B cell (primary cell): Measurements from ENCODE around the gene MRC2. TPM values are rescaled to one million over a fixed set of nuclear protein-coding genes. Genes with fewer than 3 reads are reported as not detected.

Experiments
- ATAC-seq: fragments of 200-7000 bp; cut with Tn5 transposase; one replicate; pipeline ENCODE4 v1.10.0; 2021; ENCODE audit warnings: low read depth, mild to moderate bottlenecking, moderate number of reproducible peaks, moderate library complexity
- CTCF ChIA-PET: fragments of 350-600 bp; sonication (Branson Sonifier 250); formaldehyde crosslinking; loops from one replicate; lab custom pipeline; 2021; ENCODE audit warnings: antibody characterized with exemption, inconsistent platforms; lab: Charles Lee
- POLR2A ChIA-PET: fragments of 350-600 bp; sonication (Branson Sonifier 250); formaldehyde crosslinking; loops from one replicate; lab custom pipeline; 2021; ENCODE audit warnings: antibody characterized with exemption; lab: Charles Lee
- DNase-seq: peaks from one replicate; pipeline ENCODE4 v3.0.0; 2013
- H2AFZ ChIP-seq: 2 replicates; pipeline ENCODE4 v1.6.1; 2012; ENCODE audit warnings: mild to moderate bottlenecking, low read depth, low read length; ENCODE audit not compliant: insufficient read depth, poor library complexity, severe bottlenecking
- H3K27ac ChIP-seq, 2 donors: 1 replicate in 1 of 2; 2 replicates in 1 of 2; pipeline ENCODE4 v1.5.1; 2012 to 2013; ENCODE audit warnings: low read length in 2 of 2, mild to moderate bottlenecking in 2 of 2, moderate library complexity in 1 of 2
- H3K27me3 ChIP-seq, 4 experiments: fragments of 200-600 bp in 1 of 4; sonication (generic) in 1 of 4; replicated peaks in 1 of 4; 1 replicate in 2 of 4; 2 replicates in 2 of 4; pipeline versions ENCODE4 v1.6.1 to v1.7.0; 2013 to 2016; ENCODE audit warnings: low read length in 3 of 4, mild to moderate bottlenecking in 2 of 4, mixed read lengths in 1 of 4, moderate library complexity in 1 of 4; ENCODE audit not compliant: insufficient read depth in 4 of 4, control insufficient read depth in 3 of 4; ENCODE audit errors: control extremely low read depth in 1 of 4
- H3K36me3 ChIP-seq, 2 experiments: replicated peaks in 1 of 2; 1 replicate in 1 of 2; 2 replicates in 1 of 2; pipeline versions ENCODE4 v1.6.1 to v1.7.1; 2013; ENCODE audit warnings: low read length in 1 of 2; ENCODE audit not compliant: insufficient read depth in 2 of 2, control insufficient read depth in 1 of 2; ENCODE audit errors: control extremely low read depth in 1 of 2, extremely low read depth in 1 of 2
- H3K4me1 ChIP-seq, 2 donors: fragments of 200-600 bp in 1 of 2; sonication (generic) in 1 of 2; 1 replicate in 1 of 2; 2 replicates in 1 of 2; pipeline versions ENCODE4 v1.5.1 to v1.6.1; 2013 to 2017; ENCODE audit warnings: low read length in 2 of 2; ENCODE audit not compliant: control insufficient read depth in 2 of 2, insufficient read depth in 2 of 2
- H3K4me2 ChIP-seq: replicated peaks from 2 replicates; pipeline ENCODE3; 2012; ENCODE audit warnings: mild to moderate bottlenecking, low read depth, low read length; ENCODE audit not compliant: poor library complexity, severe bottlenecking
- H3K4me3 ChIP-seq, 5 experiments: fragments of 200-600 bp in 1 of 5; sonication (generic) in 1 of 5; 1 replicate in 3 of 5; 2 replicates in 2 of 5; pipeline versions ENCODE4 v1.5.1 to v1.7.0; 2011 to 2016; ENCODE audit warnings: low read length in 4 of 5, mild to moderate bottlenecking in 4 of 5, low read depth in 2 of 5, control low read depth in 1 of 5, moderate library complexity in 1 of 5; ENCODE audit not compliant: insufficient read depth in 1 of 5; ENCODE audit errors: control extremely low read depth in 1 of 5, extremely low read depth in 1 of 5
- H3K79me2 ChIP-seq: fragments of 200-600 bp; sonication (generic); one replicate; pipeline ENCODE4 v1.6.0; 2016; ENCODE audit warnings: low read length; ENCODE audit not compliant: control insufficient read depth, insufficient read depth
- H3K9ac ChIP-seq: fragments of 200-600 bp; sonication (generic); 2 replicates; pipeline ENCODE4 v1.6.1; 2017; ENCODE audit warnings: mild to moderate bottlenecking, low read length, moderate library complexity
- H3K9me3 ChIP-seq, 3 donors: one replicate each; pipeline versions ENCODE4 v1.6.1 to v1.7.1; 2013; ENCODE audit warnings: low read length in 2 of 3; ENCODE audit not compliant: control insufficient read depth in 2 of 3, insufficient read depth in 1 of 3; ENCODE audit errors: control extremely low read depth in 1 of 3
- H4K20me1 ChIP-seq: 2 replicates; pipeline ENCODE4 v1.6.0; 2012; ENCODE audit warnings: mild to moderate bottlenecking, low read length; ENCODE audit not compliant: insufficient read depth, control insufficient read depth, poor library complexity, severe bottlenecking
- H3K27ac Mint-ChIP-seq: one replicate; pipeline ENCODE4 v1.8.0; 2021; ENCODE audit warnings: mixed read lengths
- H3K27me3 Mint-ChIP-seq: one replicate; pipeline ENCODE4 v1.8.0; 2021; ENCODE audit warnings: mixed read lengths
- H3K4me1 Mint-ChIP-seq: one replicate; pipeline ENCODE4 v1.8.0; 2021; ENCODE audit warnings: mixed read lengths
- H3K4me3 Mint-ChIP-seq: one replicate; pipeline ENCODE4 v1.8.0; 2021; ENCODE audit warnings: mixed read lengths
- H3K9me3 Mint-ChIP-seq: one replicate; pipeline ENCODE4 v1.8.0; 2022; ENCODE audit warnings: mixed read lengths; ENCODE audit not compliant: insufficient read depth
- EZH2 ChIP-seq: IDR thresholded peaks from 2 replicates; pipeline ENCODE4 v1.6.1; 2012; ENCODE audit warnings: borderline replicate concordance, low read depth, mild to moderate bottlenecking, moderate library complexity, low read length; ENCODE audit not compliant: insufficient read depth, poor library complexity, severe bottlenecking
- WGBS: methylation state at CpG from one replicate; pipeline ENCODE4 v1.1.5; 2013; ENCODE audit warnings: missing lambda C conversion rate; ENCODE audit not compliant: insufficient coverage; 5-methylcytosine and 5-hydroxymethylcytosine counted together
- intact Hi-C: fragments of 100-400 bp; cut with micrococcal nuclease; formaldehyde crosslinking; loops from one replicate; pipeline ENCODE4 v1.10.0; 2022
- polyA plus RNA-seq: library from polyadenylated mRNA; depleted of rRNA; stranded (reverse); fragments of >200 nt; gene quantifications from 2 replicates; pipeline ENCODE4 v1.2.3, GENCODE V29; 2012
- total RNA-seq, 2 donors: library from RNA; stranded (reverse); fragments of 120-200 nt in 1 of 2; gene quantifications; 1 replicate in 1 of 2; 2 replicates in 1 of 2; pipeline versions ENCODE4 v1.2.3 to v1.2.4, GENCODE V29; 2013 to 2022
- TF ChIP-seq, protein P1 (sequence below): fragments of 200-600 bp; IDR thresholded peaks from one replicate; pipeline ENCODE4 v1.8.0; 2022; ENCODE audit warnings: antibody characterized with exemption, mild to moderate bottlenecking

Gene MRC2
- total and polyA plus RNA-seq, 2 donors (not counting 1 experiment from before 2014, with no cell fraction given): 0.09 to 0.34 TPM

DNA sequence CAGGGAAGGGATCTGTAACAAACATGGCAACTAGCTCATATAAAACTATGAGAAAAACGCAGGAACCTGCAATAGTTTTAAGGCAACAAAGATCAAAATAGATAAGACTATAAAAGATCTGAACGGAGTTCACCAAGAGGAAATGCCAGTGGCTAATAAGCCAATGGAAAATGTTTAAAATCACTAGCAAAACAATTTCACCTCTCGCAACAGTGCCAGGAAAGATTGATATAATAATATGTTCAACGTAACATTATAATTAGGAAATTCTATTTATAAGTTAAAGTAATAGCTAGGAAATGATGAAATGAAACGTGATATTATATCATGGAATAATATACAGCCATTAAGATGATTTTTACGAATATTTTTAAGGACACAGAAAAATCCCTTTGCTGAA, 16.0 kb downstream of the MRC2 start:
- Histone ChIP-seq H3K4me1 (no peaks in the 10 kb centered on the region), H2AFZ (no peak overlapping the region), H3K27ac (no peak overlapping the region), H3K9me3 (no peaks in the 10 kb centered on the region), H3K27me3 (peaks cover 0 to 2% (median 0%) of the 10 kb centered on the region in 4 experiments), H3K9ac (no peak overlapping the region), H3K36me3 (no peaks in the 10 kb centered on the region), H3K4me3 (no peak overlapping the region), H4K20me1 (no peaks in the 10 kb centered on the region), H3K79me2 (no peaks in the 10 kb centered on the region), H3K4me2 (no peak overlapping the region)
- DNase-seq (no peak), ATAC-seq (no peak)
- Mint-ChIP-seq H3K27ac (no peak overlapping the region), H3K4me1 (no peaks in the 10 kb centered on the region), H3K9me3 (no peaks in the 10 kb centered on the region), H3K4me3 (no peak overlapping the region), H3K27me3 (peaks cover 4% of the 10 kb centered on the region)
- TF ChIP-seq, protein P1, sequence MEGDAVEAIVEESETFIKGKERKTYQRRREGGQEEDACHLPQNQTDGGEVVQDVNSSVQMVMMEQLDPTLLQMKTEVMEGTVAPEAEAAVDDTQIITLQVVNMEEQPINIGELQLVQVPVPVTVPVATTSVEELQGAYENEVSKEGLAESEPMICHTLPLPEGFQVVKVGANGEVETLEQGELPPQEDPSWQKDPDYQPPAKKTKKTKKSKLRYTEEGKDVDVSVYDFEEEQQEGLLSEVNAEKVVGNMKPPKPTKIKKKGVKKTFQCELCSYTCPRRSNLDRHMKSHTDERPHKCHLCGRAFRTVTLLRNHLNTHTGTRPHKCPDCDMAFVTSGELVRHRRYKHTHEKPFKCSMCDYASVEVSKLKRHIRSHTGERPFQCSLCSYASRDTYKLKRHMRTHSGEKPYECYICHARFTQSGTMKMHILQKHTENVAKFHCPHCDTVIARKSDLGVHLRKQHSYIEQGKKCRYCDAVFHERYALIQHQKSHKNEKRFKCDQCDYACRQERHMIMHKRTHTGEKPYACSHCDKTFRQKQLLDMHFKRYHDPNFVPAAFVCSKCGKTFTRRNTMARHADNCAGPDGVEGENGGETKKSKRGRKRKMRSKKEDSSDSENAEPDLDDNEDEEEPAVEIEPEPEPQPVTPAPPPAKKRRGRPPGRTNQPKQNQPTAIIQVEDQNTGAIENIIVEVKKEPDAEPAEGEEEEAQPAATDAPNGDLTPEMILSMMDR: no peak
- no peak for TF ChIP-seq EZH2
- ChIA-PET CTCF (no interaction called here), POLR2A (no interaction called here)
- intact Hi-C loops: no loop called here
- no CpG with 5 or more reads among the region's 6 CpGs for WGBS

DNA sequence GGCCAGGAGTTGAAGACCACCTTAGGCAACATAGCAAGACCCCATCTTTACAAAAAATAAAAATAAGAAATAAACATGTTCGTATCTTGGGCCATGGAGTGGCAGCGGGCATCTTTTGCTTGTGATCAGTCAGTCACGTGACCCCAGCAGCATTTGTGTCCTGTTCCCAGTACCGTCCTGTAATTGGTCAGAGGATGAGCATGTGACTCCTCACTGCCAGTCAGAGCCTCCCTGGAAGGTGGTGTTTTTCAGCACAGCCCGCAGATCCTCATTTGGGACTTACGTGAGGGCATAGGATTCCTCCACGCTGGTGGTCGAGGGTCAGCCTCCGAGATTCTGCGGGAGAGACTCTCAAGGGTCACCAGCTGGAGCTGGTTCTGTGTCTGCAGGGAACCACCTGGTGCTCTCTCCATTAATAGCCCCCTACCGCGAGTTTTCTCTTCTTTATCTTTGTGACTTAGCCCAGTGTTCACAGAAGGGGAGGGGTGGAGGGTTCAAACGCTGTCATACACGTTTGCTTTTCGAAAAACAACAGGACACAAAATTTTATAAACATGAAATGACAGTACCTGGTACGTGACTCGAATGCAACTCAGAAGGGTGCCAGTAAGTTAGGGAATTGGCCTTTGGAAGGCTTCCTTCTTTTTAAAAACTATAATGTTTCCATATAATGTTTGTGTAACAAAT, 17.2 kb downstream of the MRC2 start:
- DNase-seq: no peak

More for the DNA sequence above, 17.2 kb downstream of the MRC2 start:
- Histone ChIP-seq H3K4me1 (no peaks in the 10 kb centered on the region), H3K27ac (no peak overlapping the region), H2AFZ (no peak overlapping the region), H3K9me3 (no peaks in the 10 kb centered on the region), H3K4me2 (no peak overlapping the region), H3K9ac (no peak overlapping the region), H3K27me3 (peaks cover 0 to 2% (median 0%) of the 10 kb centered on the region in 4 experiments), H3K36me3 (no peaks in the 10 kb centered on the region), H4K20me1 (no peaks in the 10 kb centered on the region), H3K4me3 (no peak overlapping the region), H3K79me2 (no peaks in the 10 kb centered on the region)
- 96% methylated on average over 10 of the region's 17 CpGs for WGBS
- Mint-ChIP-seq H3K4me3 (no peak overlapping the region), H3K27me3 (peaks cover 4% of the 10 kb centered on the region), H3K4me1 (no peaks in the 10 kb centered on the region), H3K27ac (no peak overlapping the region), H3K9me3 (no peaks in the 10 kb centered on the region)
- ChIA-PET CTCF (no interaction called here), POLR2A (no interaction called here)
- ATAC-seq: no peak
- intact Hi-C loops: no loop called here
- TF ChIP-seq EZH2: no peak
- TF ChIP-seq, protein P1: no peak
